GM23338 (cell line): ENCODE measurements around the gene MRPS11. TPM values are rescaled to one million over a fixed set of nuclear protein-coding genes. Genes with fewer than 3 reads are reported as not detected.

Experiments used
- ATAC-seq: fragments of 200-7000 bp; cut with Tn5 transposase; 3 replicates; pipeline ENCODE4 v1.9.1; 2020
- DNase-seq: peaks from one replicate; pipeline ENCODE4 v3.0.0-alpha.2; 2015; ENCODE audit warnings: low spot score
- H2AFZ ChIP-seq: fragments of 200-600 bp; sonication (generic); 2 replicates; pipeline ENCODE4 v1.8.0; 2016; ENCODE audit warnings: antibody characterized with exemption, mild to moderate bottlenecking, moderate library complexity
- H3F3A ChIP-seq: fragments of 200-600 bp; sonication (generic); replicated peaks from 2 replicates; pipeline ENCODE4 v1.8.0; 2017; ENCODE audit warnings: antibody characterized with exemption, mixed run types, low read depth
- H3K27ac ChIP-seq: fragments of 200-600 bp; sonication (generic); 2 replicates; pipeline ENCODE4 v1.6.1; 2016; ENCODE audit warnings: low read depth
- H3K27me3 ChIP-seq: fragments of 200-600 bp; sonication (generic); 2 replicates; pipeline ENCODE4 v1.8.0; 2016; ENCODE audit warnings: mild to moderate bottlenecking, mixed run types, moderate library complexity; ENCODE audit not compliant: insufficient read depth
- H3K36me3 ChIP-seq: fragments of 200-600 bp; sonication (generic); 2 replicates; pipeline ENCODE4 v1.8.0; 2016; ENCODE audit warnings: mild to moderate bottlenecking; ENCODE audit not compliant: insufficient read depth
- H3K4me1 ChIP-seq: fragments of 200-600 bp; sonication (generic); 2 replicates; pipeline ENCODE4 v1.8.0; 2016; ENCODE audit warnings: mild to moderate bottlenecking, moderate library complexity; ENCODE audit not compliant: insufficient read depth
- H3K4me2 ChIP-seq: fragments of 200-600 bp; sonication (generic); 2 replicates; pipeline ENCODE4 v1.7.1; 2017; ENCODE audit warnings: mixed run types
- H3K4me3 ChIP-seq: fragments of 200-600 bp; sonication (generic); 2 replicates; pipeline ENCODE4 v1.6.1; 2016; ENCODE audit warnings: mixed run types
- H3K79me2 ChIP-seq: fragments of 200-600 bp; sonication (generic); replicated peaks from 2 replicates; pipeline ENCODE4 v1.8.0; 2017; ENCODE audit warnings: mild to moderate bottlenecking; ENCODE audit not compliant: insufficient read depth
- H3K9me2 ChIP-seq: fragments of 200-600 bp; sonication (generic); 2 replicates; pipeline ENCODE4 v1.8.0; 2017; ENCODE audit not compliant: insufficient read depth
- H4K20me1 ChIP-seq: fragments of 200-600 bp; sonication (generic); replicated peaks from 2 replicates; pipeline ENCODE4 v1.8.0; 2017; ENCODE audit warnings: mild to moderate bottlenecking; ENCODE audit not compliant: insufficient read depth
- H3K27ac Mint-ChIP-seq: 2 replicates; pipeline ENCODE4 v1.8.0; 2020; ENCODE audit warnings: inconsistent platforms, mild to moderate bottlenecking, moderate library complexity, mixed read lengths
- H3K27me3 Mint-ChIP-seq: 3 replicates; pipeline ENCODE4 v1.8.0; 2022; ENCODE audit warnings: low read depth, mild to moderate bottlenecking, moderate library complexity, mixed read lengths, inconsistent platforms; ENCODE audit not compliant: insufficient read depth, poor library complexity
- H3K36me3 Mint-ChIP-seq: 3 replicates; pipeline ENCODE4 v1.8.0; 2021; ENCODE audit warnings: low read depth, mild to moderate bottlenecking, inconsistent platforms, moderate library complexity, mixed read lengths
- H3K4me1 Mint-ChIP-seq: 3 replicates; pipeline ENCODE4 v1.8.0; 2020; ENCODE audit warnings: mild to moderate bottlenecking, inconsistent platforms, mixed read lengths
- H3K4me3 Mint-ChIP-seq: 3 replicates; pipeline ENCODE4 v1.8.0; 2021; ENCODE audit warnings: moderate library complexity, mild to moderate bottlenecking, inconsistent platforms, mixed read lengths
- H3K9me3 Mint-ChIP-seq: 3 replicates; pipeline ENCODE4 v1.8.0; 2020; ENCODE audit warnings: moderate library complexity, mild to moderate bottlenecking, inconsistent platforms, mixed read lengths
- CREB1 ChIP-seq: fragments of 250-450 bp; sonication (Bioruptor Pico); IDR thresholded peaks from 2 replicates; pipeline ENCODE4 v1.5.0; 2020; ENCODE audit warnings: low read depth, mild to moderate bottlenecking, moderate library complexity
- EZH2 ChIP-seq: fragments of 200-600 bp; sonication (generic); IDR thresholded peaks from one replicate; pipeline ENCODE4 v1.8.0; 2017; ENCODE audit warnings: antibody characterized with exemption, mild to moderate bottlenecking, low read depth; ENCODE audit not compliant: unreplicated experiment
- EZH2phosphoT487 ChIP-seq: fragments of 200-600 bp; sonication (generic); IDR thresholded peaks from one replicate; pipeline ENCODE4 v1.8.1; 2018; ENCODE audit warnings: antibody characterized with exemption; ENCODE audit not compliant: unreplicated experiment
- JUNB ChIP-seq: IDR thresholded peaks from one replicate; pipeline ENCODE4 v1.6.1; 2016; ENCODE audit warnings: antibody characterized with exemption; ENCODE audit not compliant: unreplicated experiment
- NANOG ChIP-seq: IDR thresholded peaks from 2 replicates; pipeline ENCODE4 v1.6.1; 2016; ENCODE audit warnings: antibody characterized with exemption, borderline replicate concordance
- POLR2AphosphoS5 ChIP-seq: IDR thresholded peaks from 2 replicates; pipeline ENCODE4 v1.6.1; 2016; ENCODE audit warnings: antibody characterized with exemption, low read depth
- STAT1 ChIP-seq: IDR thresholded peaks from one replicate; pipeline ENCODE4 v1.6.1; 2016; ENCODE audit warnings: antibody characterized with exemption; ENCODE audit not compliant: unreplicated experiment
- ZNF114 ChIP-seq: fragments of 250-450 bp; sonication (Bioruptor Pico); IDR thresholded peaks from 2 replicates; pipeline ENCODE4 v1.5.0; 2020; ENCODE audit warnings: mild to moderate bottlenecking, moderate library complexity
- ZNF331 ChIP-seq: fragments of 250-450 bp; sonication (Bioruptor Pico); IDR thresholded peaks from 2 replicates; pipeline ENCODE4 v1.5.0; 2020; ENCODE audit warnings: low read depth, mild to moderate bottlenecking, moderate library complexity
- polyA plus RNA-seq: library from polyadenylated mRNA; unstranded; fragments of >200 nt; fragmentation: Nextera tagmentation; extraction: Ambion mirVana; gene quantifications from 2 replicates; pipeline ENCODE4 v1.2.1, GENCODE V29; 2016
- total RNA-seq: library from RNA; depleted of rRNA; stranded (reverse); fragments of >200 nt; shearing (Covaris generic); gene quantifications from 2 replicates; pipeline ENCODE4 v1.2.3, GENCODE V29; 2014
- TF ChIP-seq, protein P1 (sequence below): IDR thresholded peaks from one replicate; pipeline ENCODE4 v1.6.1; 2018; ENCODE audit warnings: antibody characterized with exemption; ENCODE audit not compliant: unreplicated experiment
- TF ChIP-seq, protein P2 (sequence below): fragments of 250-450 bp; sonication (Bioruptor Pico); IDR thresholded peaks from 2 replicates; pipeline ENCODE4 v1.5.0; 2020; ENCODE audit warnings: mild to moderate bottlenecking, moderate library complexity
- TF ChIP-seq, protein P3 (sequence below), 2 experiments: fragments of 200-600 bp in 1 of 2; sonication (generic) in 1 of 2; conservative IDR thresholded peaks; 2 replicates each; pipeline versions ENCODE4 v1.5.1 to v1.6.1; 2016 to 2017; ENCODE audit warnings: antibody characterized with exemption in 2 of 2, low read depth in 2 of 2, mild to moderate bottlenecking in 2 of 2, moderate library complexity in 1 of 2
- TF ChIP-seq, protein P4 (sequence below): IDR thresholded peaks from 2 replicates; pipeline ENCODE4 v1.6.1; 2016; ENCODE audit warnings: antibody characterized with exemption

The MRPS11 gene
- total and polyA plus RNA-seq, 2 experiments from 2014 or later = 35.8 to 57.9 TPM

DNA sequence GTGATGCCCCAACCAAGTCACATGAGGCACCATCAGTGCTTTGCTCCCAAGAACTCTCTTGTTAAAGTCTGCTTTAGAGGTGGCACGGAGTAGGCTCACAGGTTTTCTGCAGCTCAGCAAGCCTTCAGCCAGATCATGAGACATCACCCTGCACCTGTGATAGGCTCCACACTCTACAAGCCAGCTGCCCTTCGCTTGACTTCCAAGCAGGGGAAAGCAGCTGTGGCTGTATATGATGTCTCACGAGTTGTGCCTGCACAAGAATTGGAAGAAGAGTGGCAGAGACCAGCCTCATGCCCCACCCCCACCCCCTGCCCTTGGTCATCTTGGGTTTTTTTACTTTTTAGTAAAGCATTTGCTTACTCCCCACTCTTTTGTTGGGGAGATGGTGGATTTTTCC, 22.5 kb downstream of the MRPS11 start:
- Mint-ChIP-seq H3K9me3 (no peaks in the 10 kb centered on the region), H3K4me3 (no peak overlapping the region), H3K36me3 (no peaks in the 10 kb centered on the region), H3K27me3 (peaks cover 12% of the 10 kb centered on the region), H3K4me1 (peaks cover 21% of the 10 kb centered on the region), H3K27ac (no peak overlapping the region)
- H2AFZ ChIP-seq = no peak overlapping the region
- no peaks in the 10 kb centered on the region for H3K36me3 ChIP-seq
- peaks cover 15% of the 10 kb centered on the region for H3K4me1 ChIP-seq
- no peak for TF ChIP-seq ZNF114 (CRISPR knock-in tag)
- TF ChIP-seq EZH2 = no peak
- no peak for TF ChIP-seq NANOG
- TF ChIP-seq STAT1 = no peak
- TF ChIP-seq, protein P1, sequence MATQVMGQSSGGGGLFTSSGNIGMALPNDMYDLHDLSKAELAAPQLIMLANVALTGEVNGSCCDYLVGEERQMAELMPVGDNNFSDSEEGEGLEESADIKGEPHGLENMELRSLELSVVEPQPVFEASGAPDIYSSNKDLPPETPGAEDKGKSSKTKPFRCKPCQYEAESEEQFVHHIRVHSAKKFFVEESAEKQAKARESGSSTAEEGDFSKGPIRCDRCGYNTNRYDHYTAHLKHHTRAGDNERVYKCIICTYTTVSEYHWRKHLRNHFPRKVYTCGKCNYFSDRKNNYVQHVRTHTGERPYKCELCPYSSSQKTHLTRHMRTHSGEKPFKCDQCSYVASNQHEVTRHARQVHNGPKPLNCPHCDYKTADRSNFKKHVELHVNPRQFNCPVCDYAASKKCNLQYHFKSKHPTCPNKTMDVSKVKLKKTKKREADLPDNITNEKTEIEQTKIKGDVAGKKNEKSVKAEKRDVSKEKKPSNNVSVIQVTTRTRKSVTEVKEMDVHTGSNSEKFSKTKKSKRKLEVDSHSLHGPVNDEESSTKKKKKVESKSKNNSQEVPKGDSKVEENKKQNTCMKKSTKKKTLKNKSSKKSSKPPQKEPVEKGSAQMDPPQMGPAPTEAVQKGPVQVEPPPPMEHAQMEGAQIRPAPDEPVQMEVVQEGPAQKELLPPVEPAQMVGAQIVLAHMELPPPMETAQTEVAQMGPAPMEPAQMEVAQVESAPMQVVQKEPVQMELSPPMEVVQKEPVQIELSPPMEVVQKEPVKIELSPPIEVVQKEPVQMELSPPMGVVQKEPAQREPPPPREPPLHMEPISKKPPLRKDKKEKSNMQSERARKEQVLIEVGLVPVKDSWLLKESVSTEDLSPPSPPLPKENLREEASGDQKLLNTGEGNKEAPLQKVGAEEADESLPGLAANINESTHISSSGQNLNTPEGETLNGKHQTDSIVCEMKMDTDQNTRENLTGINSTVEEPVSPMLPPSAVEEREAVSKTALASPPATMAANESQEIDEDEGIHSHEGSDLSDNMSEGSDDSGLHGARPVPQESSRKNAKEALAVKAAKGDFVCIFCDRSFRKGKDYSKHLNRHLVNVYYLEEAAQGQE = no peak
- TF ChIP-seq POLR2AphosphoS5 = no peak
- TF ChIP-seq EZH2phosphoT487 = no peak
- TF ChIP-seq, protein P2, sequence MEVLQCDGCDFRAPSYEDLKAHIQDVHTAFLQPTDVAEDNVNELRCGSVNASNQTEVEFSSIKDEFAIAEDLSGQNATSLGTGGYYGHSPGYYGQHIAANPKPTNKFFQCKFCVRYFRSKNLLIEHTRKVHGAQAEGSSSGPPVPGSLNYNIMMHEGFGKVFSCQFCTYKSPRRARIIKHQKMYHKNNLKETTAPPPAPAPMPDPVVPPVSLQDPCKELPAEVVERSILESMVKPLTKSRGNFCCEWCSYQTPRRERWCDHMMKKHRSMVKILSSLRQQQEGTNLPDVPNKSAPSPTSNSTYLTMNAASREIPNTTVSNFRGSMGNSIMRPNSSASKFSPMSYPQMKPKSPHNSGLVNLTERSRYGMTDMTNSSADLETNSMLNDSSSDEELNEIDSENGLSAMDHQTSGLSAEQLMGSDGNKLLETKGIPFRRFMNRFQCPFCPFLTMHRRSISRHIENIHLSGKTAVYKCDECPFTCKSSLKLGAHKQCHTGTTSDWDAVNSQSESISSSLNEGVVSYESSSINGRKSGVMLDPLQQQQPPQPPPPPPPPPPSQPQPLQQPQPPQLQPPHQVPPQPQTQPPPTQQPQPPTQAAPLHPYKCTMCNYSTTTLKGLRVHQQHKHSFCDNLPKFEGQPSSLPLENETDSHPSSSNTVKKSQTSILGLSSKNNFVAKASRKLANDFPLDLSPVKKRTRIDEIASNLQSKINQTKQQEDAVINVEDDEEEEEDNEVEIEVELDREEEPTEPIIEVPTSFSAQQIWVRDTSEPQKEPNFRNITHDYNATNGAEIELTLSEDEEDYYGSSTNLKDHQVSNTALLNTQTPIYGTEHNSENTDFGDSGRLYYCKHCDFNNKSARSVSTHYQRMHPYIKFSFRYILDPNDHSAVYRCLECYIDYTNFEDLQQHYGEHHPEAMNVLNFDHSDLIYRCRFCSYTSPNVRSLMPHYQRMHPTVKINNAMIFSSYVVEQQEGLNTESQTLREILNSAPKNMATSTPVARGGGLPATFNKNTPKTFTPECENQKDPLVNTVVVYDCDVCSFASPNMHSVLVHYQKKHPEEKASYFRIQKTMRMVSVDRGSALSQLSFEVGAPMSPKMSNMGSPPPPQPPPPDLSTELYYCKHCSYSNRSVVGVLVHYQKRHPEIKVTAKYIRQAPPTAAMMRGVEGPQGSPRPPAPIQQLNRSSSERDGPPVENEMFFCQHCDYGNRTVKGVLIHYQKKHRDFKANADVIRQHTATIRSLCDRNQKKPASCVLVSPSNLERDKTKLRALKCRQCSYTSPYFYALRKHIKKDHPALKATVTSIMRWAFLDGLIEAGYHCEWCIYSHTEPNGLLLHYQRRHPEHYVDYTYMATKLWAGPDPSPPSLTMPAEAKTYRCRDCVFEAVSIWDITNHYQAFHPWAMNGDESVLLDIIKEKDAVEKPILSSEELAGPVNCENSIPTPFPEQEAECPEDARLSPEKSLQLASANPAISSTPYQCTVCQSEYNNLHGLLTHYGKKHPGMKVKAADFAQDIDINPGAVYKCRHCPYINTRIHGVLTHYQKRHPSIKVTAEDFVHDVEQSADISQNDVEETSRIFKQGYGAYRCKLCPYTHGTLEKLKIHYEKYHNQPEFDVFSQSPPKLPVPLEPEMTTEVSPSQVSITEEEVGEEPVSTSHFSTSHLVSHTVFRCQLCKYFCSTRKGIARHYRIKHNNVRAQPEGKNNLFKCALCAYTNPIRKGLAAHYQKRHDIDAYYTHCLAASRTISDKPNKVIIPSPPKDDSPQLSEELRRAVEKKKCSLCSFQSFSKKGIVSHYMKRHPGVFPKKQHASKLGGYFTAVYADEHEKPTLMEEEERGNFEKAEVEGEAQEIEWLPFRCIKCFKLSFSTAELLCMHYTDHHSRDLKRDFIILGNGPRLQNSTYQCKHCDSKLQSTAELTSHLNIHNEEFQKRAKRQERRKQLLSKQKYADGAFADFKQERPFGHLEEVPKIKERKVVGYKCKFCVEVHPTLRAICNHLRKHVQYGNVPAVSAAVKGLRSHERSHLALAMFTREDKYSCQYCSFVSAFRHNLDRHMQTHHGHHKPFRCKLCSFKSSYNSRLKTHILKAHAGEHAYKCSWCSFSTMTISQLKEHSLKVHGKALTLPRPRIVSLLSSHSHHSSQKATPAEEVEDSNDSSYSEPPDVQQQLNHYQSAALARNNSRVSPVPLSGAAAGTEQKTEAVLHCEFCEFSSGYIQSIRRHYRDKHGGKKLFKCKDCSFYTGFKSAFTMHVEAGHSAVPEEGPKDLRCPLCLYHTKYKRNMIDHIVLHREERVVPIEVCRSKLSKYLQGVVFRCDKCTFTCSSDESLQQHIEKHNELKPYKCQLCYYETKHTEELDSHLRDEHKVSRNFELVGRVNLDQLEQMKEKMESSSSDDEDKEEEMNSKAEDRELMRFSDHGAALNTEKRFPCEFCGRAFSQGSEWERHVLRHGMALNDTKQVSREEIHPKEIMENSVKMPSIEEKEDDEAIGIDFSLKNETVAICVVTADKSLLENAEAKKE = no peak
- TF ChIP-seq, protein P3, sequence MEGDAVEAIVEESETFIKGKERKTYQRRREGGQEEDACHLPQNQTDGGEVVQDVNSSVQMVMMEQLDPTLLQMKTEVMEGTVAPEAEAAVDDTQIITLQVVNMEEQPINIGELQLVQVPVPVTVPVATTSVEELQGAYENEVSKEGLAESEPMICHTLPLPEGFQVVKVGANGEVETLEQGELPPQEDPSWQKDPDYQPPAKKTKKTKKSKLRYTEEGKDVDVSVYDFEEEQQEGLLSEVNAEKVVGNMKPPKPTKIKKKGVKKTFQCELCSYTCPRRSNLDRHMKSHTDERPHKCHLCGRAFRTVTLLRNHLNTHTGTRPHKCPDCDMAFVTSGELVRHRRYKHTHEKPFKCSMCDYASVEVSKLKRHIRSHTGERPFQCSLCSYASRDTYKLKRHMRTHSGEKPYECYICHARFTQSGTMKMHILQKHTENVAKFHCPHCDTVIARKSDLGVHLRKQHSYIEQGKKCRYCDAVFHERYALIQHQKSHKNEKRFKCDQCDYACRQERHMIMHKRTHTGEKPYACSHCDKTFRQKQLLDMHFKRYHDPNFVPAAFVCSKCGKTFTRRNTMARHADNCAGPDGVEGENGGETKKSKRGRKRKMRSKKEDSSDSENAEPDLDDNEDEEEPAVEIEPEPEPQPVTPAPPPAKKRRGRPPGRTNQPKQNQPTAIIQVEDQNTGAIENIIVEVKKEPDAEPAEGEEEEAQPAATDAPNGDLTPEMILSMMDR (conservative IDR thresholded peaks at IDR 0.05; ENCODE audit: low read depth in 2 of 2) = no peak
- TF ChIP-seq CREB1 (CRISPR knock-in tag) = no peak
- TF ChIP-seq ZNF331 = no peak
- TF ChIP-seq JUNB = no peak
- TF ChIP-seq, protein P4, sequence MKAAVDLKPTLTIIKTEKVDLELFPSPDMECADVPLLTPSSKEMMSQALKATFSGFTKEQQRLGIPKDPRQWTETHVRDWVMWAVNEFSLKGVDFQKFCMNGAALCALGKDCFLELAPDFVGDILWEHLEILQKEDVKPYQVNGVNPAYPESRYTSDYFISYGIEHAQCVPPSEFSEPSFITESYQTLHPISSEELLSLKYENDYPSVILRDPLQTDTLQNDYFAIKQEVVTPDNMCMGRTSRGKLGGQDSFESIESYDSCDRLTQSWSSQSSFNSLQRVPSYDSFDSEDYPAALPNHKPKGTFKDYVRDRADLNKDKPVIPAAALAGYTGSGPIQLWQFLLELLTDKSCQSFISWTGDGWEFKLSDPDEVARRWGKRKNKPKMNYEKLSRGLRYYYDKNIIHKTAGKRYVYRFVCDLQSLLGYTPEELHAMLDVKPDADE = no peak
- no peaks in the 10 kb centered on the region for H4K20me1 ChIP-seq
- no peak overlapping the region for H3K4me3 ChIP-seq
- H3K27ac ChIP-seq = no peak overlapping the region
- H3K27me3 ChIP-seq = no peaks in the 10 kb centered on the region
- no peaks in the 10 kb centered on the region for H3F3A ChIP-seq
- H3K79me2 ChIP-seq = no peaks in the 10 kb centered on the region
- DNase-seq (no peak), ATAC-seq (no peak)
- no peak overlapping the region for H3K4me2 ChIP-seq
- H3K9me2 ChIP-seq = no peaks in the 10 kb centered on the region
